ENCODE results near the gene HEPACAM. TPM values are rescaled to one million over a fixed set of nuclear protein-coding genes. Genes with fewer than 3 reads are reported as not detected.

Gene HEPACAM
- total RNA-seq, 1 donor from 2014 or later: 0.41 TPM

DNA sequence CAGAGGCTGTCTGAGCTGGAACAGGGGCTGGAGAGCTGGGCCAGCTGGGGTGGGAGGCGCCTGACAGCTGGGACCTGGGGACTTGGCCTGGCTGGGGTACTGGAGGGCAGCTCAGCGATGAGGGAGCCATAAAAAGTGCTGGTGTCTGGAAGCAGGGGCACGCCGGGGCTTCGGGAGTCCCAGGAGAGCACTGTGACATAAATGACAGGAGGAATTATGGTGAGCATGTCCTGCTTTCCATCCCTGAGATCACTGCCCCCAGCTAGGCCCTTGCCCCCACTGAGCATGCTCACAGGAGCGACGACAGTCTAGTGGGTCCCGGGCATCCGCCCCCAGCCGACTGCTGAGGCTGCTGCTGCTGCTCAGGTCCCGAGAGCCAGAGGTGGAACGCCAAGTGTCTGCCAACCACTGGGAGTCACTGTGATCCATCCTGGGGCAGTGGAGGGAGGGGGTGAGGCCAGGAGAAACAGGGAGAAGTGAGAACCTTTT lies 44.4 kb downstream of the HEPACAM start:
- DNase-seq (ENCODE audit: missing footprints) (peak; percentile 65), ATAC-seq (peak; percentile 75)
- intact Hi-C loops (cut with DNase I): no loop called here

DNA sequence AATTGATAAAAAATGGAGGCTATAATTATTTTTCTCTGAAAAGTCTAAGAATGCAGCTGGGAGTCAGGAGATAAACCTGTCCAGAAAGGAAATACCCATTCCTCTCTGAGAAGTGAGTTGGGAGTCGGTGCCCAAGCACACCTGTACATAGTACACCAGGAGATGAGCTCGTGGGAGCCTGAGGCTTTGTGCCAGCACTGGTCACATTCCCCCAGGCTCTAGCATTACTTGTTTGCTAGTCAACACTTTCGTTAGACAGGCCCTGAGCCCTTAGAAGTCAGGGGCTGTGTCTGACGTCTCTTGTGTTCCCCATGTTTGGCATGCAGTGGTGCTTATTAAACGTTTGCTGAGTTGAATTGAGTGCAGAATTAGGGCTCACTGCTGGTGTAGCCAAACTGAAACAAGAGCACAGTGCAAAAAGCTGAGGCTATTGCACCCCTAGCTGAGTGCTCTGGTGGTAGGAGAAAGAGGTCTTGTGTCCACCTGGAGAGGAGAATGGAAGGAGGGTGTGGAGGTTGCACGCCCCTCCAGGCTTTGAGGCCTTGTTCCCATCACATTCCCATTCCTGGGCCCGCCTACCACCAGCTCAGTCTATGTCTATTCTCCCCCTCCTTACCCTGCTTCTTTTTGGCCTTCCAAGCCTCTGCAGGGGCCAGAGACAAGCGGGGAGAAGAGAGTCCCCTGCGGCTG lies 45.0 kb downstream of the HEPACAM start:
- intact Hi-C loops (cut with DNase I): no loop called here
- DNase-seq (ENCODE audit: missing footprints) (peak; percentile 33), ATAC-seq (no peak)

- no peak for ATAC-seq
- intact Hi-C loops (cut with DNase I): no loop called here
- DNase-seq (ENCODE audit: missing footprints): no peak
These were observed 45.7 kb downstream of the HEPACAM start for GRCh38 chr11:124890151-124890550.

DNA sequence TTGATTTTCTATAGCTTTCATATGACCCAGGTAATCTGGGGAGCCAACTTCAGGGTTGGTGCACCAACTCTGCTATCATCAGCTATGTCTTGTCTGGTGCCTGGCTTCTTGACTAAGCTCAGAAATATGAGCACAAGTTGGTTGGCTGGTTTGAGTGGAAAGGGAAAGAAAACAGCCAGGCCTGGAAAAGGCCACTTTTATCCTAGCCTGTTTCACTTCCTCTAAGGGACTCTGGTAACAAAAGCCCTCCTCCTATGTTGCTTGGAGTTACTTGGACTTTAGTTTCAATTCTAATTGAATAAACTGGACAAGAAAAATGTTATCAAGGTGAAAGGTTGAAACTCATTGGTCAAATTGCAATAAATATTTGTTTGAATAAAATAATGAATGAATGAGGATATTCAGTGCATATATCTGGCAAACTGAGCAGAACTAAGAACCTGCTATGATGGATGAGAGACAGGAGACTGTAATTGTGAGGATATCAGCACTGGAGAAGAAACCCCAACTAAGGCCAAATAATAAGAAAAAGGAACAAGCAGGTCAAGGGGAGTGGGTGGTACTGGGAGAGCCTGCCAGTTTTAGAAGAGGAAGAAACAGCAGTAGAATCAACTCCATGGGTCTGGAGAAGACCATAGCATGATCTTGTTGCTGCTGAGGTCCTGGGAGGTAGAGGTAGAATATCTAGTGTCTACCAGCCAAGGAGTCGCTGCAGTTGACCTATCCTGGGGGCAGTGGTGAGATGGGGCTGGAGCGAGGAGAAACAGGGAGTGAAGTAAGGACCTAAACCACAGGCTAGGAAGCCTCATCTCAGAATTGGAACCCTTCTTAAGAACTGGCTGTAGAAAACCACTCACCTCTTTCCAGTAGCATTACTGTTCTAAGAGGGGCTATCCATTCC lies 46.4 kb downstream of the HEPACAM start:
- peak; percentile 18 for DNase-seq (ENCODE audit: missing footprints)
- ATAC-seq: no peak
- intact Hi-C loops (cut with DNase I): no loop called here

DNA sequence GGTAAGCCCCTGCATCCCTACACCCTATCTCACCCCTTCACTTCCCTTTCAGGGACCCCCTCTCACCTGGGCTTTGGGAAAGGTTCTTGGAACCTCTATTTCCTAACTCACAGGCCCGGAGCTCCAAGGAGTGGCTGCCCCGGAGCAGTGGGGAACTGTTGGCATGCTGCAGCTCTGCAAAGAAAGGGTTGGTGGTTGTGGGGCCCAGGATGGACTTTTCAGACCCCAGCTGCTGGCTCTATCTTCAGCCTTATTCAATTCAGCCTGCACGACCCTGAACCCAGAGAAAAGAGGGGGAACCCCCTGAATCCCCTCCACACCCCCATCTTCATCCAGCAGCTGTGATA lies 48.2 kb downstream of the HEPACAM start:
- intact Hi-C loops (cut with DNase I): no loop called here
- DNase-seq (ENCODE audit: missing footprints) (no peak), ATAC-seq (no peak)

- ATAC-seq (no peak), DNase-seq (ENCODE audit: missing footprints) (peak; percentile 41)
- intact Hi-C loops (cut with DNase I): no loop called here
These were observed 48.7 kb downstream of the HEPACAM start for GRCh38 chr11:124886978-124887666.

GRCh38 chr11:124886476-124886875 lies 49.4 kb downstream of the HEPACAM start:
- intact Hi-C loops (cut with DNase I): no loop called here
- ATAC-seq (no peak), DNase-seq (ENCODE audit: missing footprints) (peak; percentile 21)

DNA sequence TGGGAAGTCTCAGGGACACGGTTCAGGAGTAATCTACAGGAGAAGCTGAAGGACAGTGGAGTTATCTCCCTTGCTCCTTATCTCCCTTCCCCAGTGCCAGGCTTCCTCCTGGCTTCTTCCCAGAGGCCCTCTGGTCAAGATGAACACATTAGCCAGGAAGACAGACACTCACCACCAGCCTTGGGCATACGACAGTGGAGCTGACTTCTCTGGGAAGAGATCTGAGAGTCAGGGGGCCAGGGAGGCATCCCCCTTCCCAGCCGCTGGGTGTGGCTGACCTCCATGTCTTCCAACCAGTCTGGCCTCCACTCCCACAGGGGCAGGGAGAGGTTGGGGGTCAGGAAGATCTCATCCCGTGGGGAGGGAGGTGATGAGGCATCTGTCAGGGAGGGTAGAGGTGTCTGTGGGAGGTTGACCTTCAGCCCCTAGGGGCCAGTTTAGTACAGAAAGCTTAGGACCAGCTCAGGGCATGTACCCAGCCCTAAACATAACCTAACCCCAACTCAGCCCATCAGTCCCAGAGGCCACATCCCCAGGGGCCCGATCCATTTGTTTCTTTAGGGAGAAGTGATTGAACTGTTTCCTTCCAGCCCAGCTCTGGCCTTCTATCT lies 50.9 kb downstream of the HEPACAM start:
- DNase-seq (ENCODE audit: missing footprints): peak; percentile 23
- intact Hi-C loops (cut with DNase I): no loop called here
- no peak for ATAC-seq

- intact Hi-C loops (cut with DNase I): no loop called here
- ATAC-seq: no peak
- DNase-seq (ENCODE audit: missing footprints): peak; percentile 15
These were observed 51.5 kb downstream of the HEPACAM start for GRCh38 chr11:124884340-124884739.

DNA sequence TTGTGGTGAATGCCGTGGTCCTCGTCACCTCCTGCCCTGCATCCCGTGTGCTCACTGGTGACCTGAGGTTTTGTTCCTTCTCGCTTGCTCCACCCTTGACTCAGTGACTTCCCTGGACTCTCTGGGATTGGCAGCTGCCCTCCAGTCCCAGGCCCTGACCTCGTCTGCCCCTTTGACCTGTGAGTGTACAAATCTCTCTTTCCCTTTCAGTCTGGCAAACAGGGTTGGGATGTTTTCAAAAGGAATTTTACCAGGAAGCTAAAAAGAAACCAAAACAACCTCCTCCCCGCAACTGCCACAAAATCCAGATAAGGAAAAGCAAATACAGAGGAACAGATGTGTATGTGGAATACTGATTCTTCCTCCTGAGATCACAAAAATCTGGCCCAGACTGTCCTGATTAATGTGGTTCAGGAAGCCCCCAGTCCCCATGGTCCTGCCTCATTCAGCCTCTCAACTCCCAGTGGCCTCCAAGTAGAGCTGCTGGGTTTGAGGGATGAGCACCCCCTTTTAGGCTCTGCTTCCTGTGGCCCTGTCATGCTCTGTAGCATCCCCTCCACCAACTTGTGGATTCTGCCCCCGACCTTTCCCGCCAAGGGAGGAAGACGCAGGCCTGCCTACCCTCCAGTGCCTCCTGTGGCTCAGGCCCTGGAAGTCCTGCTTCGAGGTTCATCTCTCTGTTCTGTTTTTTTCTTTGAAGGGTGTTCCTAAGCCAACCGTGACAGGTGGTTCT lies 53.3 kb downstream of the HEPACAM start:
- ATAC-seq (peak; percentile 20), DNase-seq (ENCODE audit: missing footprints) (peak; percentile 13)
- intact Hi-C loops (cut with DNase I): no loop called here

GRCh38 chr11:124880958-124881357 lies 54.9 kb downstream of the HEPACAM start:
- ATAC-seq (no peak), DNase-seq (ENCODE audit: missing footprints) (no peak)
- intact Hi-C loops (cut with DNase I): no loop called here

DNA sequence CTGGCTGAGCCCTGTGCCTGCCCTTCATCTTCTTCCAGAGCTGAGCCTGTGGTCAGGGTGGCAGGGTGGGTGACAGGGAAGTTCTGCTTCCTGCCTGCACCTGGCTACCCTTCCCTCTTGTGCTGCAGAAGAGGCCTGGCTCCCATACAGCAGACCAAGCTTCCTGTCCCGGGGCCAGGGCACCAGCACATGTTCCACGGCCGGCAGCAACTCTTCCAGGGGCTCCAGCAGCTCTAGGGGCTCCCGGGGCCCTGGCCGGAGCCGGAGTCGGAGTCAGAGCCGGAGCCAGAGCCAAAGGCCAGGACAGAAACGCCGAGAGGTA lies 55.6 kb downstream of the HEPACAM start:
- no peak for ATAC-seq
- no peak for DNase-seq (ENCODE audit: missing footprints)
- intact Hi-C loops (cut with DNase I): no loop called here

GRCh38 chr11:124879493-124880289 lies 56.2 kb downstream of the HEPACAM start:
- ATAC-seq (no peak), DNase-seq (ENCODE audit: missing footprints) (no peak)
- intact Hi-C loops (cut with DNase I): loop anchor here (5.0 kb wide), 1 partner anchor 73 kb away; the partner anchor contains the start of gene CCDC15

- intact Hi-C loops (cut with DNase I): loop anchor here (5.0 kb wide), 1 partner anchor 73 kb away; the partner anchor contains the start of gene CCDC15
- DNase-seq (ENCODE audit: missing footprints) (no peak), ATAC-seq (no peak)
These were observed 56.9 kb downstream of the HEPACAM start for GRCh38 chr11:124878759-124879492.

DNA sequence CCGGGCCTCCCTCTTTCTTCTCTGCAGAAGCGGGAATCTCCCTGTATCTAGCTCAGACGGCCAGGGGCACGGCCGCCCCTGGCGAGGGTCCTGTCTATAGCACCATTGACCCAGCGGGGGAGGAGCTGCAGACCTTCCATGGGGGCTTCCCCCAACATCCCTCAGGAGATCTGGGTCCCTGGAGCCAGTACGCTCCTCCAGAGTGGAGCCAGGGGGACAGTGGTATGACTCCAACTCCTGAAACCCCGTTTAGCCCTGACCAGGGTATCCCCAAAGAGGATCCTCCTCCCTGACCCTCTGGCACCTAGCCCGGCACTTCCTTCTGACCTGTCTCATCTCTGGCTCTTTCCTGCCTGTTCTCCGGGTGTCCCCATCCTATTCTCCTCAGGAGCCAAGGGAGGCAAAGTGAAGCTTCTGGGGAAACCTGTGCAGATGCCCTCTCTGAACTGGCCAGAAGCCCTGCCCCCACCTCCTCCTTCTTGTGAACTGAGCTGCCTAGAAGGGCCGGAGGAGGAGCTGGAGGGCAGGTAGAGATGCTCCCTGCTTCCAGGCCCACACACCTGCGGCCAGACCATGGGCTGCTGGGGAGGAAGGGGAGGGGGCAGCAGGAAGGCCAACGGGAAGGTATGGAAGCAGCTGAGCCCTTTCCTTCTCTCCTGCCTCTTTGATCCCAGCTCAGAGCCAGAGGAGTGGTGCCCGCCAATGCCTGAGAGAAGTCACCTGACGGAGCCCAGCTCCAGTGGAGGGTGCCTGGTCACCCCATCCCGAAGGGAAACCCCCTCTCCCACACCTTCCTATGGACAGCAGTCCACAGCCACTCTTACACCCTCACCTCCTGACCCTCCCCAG lies 57.7 kb downstream of the HEPACAM start:
- intact Hi-C loops (cut with DNase I): loop anchor here (2.0 to 5.0 kb wide), 2 partner anchors 19 to 74 kb away; partner anchors contain the start of genes CCDC15 and ROBO4

DNA sequence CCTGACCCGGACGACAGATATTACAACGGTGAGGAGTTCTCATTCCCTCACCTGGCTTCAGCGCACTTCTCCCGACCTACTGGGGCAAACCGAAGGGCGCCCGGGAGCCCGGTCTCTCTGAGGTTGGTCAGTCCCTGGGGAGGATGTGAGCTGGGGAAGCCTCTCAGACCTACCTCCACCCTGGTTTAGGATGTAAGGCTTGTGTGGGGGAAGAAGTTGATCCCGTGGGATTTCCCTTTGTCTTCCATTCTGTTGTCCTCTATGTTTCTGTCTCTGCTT lies 58.3 kb downstream of the HEPACAM start:
- DNase-seq (ENCODE audit: missing footprints): no peak
- ATAC-seq: no peak
- intact Hi-C loops (cut with DNase I): loop anchor here (2.0 to 5.0 kb wide), 2 partner anchors 19 to 75 kb away; partner anchors contain the start of genes CCDC15 and ROBO4

More for the DNA sequence above, 57.7 kb downstream of the HEPACAM start:
- ATAC-seq (no peak), DNase-seq (ENCODE audit: missing footprints) (no peak)

Measured in Right ventricle myocardium inferior (tissue), 1 donor.